ENCODE measurements around the gene CEP44.
"Not testable (repeated sequence)": the region's sequence is repeated elsewhere in the genome, so short reads cannot be mapped to it uniquely, and the experiment has no call there.

The CEP44 gene

GRCh38 chr4:174278467-174278866, 5.2 kb upstream of the CEP44 start:
- DNase-seq (ENCODE audit: low read depth in 2 of 2, low spot score in 1 of 2), result no peak

- no peak for DNase-seq (ENCODE audit: low read depth in 2 of 2, low spot score in 1 of 2)
These were observed 4.1 kb upstream of the CEP44 start for GRCh38 chr4:174279433-174280155.

DNA sequence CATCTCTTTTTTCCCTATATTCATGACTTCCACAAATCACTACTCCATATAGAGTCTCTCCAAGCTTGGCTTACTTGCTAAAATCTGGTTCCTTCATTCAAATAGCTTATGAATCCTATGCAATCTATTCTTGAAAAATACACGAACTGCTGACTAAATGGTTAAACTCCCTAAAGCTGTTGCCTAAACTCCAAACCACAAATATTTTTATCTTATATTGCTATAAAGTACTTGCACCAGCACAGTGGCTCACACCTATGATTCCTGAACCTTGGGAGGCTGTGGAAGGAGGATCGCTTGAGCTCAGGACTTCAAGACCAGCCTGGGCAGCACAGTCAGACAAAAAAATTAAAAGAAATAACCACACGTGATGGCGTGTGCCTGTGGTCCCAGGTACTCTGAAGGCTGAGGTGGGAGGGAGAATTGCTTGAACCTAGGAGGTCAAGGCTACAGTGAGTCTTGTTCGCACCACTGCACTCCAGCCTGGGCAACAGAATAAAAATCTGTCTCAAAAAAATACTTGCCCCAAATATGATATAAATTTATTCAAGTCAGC, 2.5 kb upstream of the CEP44 start:
- DNase-seq (ENCODE audit: low read depth in 2 of 2, low spot score in 1 of 2), result no peak

DNA sequence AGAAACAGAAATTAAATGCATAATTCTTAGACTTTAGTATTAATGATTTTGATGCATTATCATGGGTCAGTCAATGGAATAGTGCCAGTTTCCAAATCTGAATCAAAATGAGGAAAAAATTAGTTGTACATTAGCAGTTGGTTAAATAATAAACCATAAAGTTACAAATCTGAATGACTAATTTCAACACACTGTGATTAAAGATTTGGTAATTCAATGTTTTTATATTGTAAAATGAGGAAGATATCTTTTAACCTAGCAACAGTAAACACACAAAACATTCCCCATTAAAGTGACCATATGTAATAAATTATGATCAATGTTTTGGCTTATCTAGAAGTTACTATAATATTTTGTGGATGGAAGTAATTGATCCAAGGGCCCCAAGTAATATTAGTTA, 1.8 kb upstream of the CEP44 start:
- no peak for DNase-seq (ENCODE audit: low read depth in 2 of 2, low spot score in 1 of 2)

DNA sequence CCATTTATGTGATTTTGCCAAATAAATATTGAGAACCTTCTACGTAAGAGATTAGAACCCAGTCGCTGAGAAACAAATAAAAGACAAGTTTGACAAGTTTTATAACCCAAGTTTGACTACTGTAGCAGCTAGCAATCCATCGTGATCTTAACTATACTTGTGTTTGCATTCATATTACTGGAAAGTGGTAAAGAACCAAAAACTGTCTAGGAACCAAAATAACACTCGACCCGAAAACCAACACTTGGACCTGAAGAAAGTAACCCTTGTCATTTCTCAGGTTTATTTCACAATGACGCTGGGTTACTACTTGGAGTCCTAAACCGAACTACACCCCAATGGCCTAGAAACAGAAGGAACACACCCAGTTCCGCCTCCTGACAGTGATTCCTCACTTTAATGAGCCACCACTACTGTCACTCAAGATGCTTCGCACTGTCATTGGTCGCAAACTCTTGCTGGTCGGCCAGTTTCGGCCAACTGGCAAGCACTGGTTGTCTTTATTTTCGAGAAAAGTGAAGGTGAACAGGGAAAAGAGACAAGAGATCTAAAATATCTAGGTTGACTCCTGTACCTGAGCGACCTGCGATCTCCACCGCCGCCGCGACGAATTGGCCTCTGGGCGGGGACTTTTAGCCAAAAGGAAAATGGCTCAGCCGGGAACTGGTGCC, 740 bp upstream of the CEP44 start:
- DNase-seq (ENCODE audit: low read depth in 2 of 2, low spot score in 1 of 2), result peak; percentile 41 to 59

- no peak for DNase-seq (ENCODE audit: low read depth in 2 of 2, low spot score in 1 of 2)
These were observed 776 bp downstream of the CEP44 start for GRCh38 chr4:174284487-174284886.

- DNase-seq (ENCODE audit: low read depth in 2 of 2, low spot score in 1 of 2), result no peak
These were observed 3.2 kb downstream of the CEP44 start for GRCh38 chr4:174286870-174287269.

DNA sequence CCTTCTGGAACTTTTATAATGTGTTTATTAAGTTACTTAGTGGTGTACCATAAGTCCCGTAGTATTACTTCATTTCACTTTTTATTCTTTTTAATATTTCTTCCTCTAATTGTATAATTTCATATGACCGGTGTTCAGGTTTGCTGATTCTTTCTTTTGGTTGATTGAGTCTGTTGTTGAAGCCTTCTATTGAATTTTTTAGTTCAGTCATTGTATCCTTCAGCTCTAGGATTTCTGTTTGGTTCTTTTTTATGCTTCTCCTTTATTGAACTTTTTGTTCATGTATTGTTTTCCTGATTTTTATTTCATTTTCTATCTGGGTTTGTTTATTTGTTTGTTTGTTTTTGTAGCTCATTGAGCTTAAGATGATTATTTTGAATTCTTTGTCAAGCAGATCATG, 8.8 kb downstream of the CEP44 start:
- no peak for DNase-seq (ENCODE audit: low read depth in 2 of 2, low spot score in 1 of 2)

DNA sequence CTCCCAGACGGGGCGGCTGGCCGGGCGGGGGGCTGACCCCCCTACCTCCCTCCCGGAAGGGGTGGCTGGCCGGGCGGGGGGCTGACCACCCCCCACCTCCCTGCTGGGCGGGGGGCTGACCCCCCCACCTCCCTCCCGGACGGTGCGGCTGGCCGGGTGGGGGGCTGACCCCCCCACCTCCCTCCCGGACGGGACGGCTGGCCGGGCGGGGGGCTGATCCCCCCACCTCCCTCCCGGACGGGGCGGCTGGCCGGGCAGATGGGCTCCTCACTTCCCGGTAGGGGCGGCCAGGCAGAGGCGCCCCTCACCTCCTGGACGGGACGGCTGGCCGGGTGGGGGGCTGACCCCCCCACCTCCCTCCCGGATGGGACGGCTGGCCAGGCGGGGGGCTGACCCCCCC, 10.9 kb downstream of the CEP44 start:
- not testable (repeated sequence) for DNase-seq (ENCODE audit: low read depth in 2 of 2, low spot score in 1 of 2)

DNA sequence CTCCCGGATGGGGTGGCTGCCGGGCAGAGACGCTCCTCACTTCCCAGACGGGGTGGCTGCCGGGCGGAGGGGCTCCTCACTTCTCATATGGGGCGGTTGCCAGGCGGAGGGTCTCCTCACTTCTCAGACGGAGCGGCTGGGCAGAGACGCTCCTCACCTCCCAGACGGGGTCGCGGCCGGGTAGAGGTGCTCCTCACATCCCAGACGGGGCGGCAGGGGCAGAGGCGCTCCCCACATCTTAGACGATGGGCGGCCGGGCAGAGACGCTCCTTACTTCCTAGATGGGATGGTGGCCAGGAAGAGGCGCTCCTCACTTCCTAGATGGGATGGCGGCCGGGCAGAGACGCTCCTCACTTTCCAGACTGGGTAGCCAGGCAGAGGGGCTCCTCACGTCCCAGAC, 11.4 kb downstream of the CEP44 start:
- DNase-seq (ENCODE audit: low read depth in 2 of 2, low spot score in 1 of 2), result not testable (repeated sequence)

DNA sequence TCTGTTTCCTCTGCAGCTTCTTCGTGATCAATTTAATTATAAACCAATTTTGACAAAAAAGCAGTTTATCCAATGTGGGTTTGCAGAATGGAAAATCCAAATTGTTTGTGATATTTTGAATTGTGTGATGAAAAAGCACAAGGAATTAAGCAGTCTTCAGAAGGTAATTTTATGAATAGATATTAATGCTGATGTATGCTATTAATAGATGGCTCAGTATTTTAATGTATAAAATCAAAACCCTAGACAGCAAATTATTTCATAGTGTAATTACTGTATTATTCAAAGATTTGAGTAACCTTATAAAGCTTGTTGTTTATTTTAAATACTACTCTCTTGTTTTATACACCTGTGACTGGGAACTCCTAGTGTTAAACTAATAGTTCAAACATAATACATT, 20.0 kb downstream of the CEP44 start:
- no peak for DNase-seq (ENCODE audit: low read depth in 2 of 2, low spot score in 1 of 2)

GRCh38 chr4:174304664-174305063, 21.0 kb downstream of the CEP44 start:
- no peak for DNase-seq (ENCODE audit: low read depth in 2 of 2, low spot score in 1 of 2)

GRCh38 chr4:174305961-174306360, 22.2 kb downstream of the CEP44 start:
- DNase-seq (ENCODE audit: low read depth in 2 of 2, low spot score in 1 of 2), result no peak

- no peak for DNase-seq (ENCODE audit: low read depth in 2 of 2, low spot score in 1 of 2)
These were observed 24.0 kb downstream of the CEP44 start for GRCh38 chr4:174307694-174308093.

- DNase-seq (ENCODE audit: low read depth in 2 of 2, low spot score in 1 of 2), result no peak
These were observed 29.3 kb downstream of the CEP44 start for GRCh38 chr4:174312993-174313392.

- DNase-seq (ENCODE audit: low read depth in 2 of 2, low spot score in 1 of 2), result no peak
These were observed 30.6 kb downstream of the CEP44 start for GRCh38 chr4:174314274-174314673.

DNA sequence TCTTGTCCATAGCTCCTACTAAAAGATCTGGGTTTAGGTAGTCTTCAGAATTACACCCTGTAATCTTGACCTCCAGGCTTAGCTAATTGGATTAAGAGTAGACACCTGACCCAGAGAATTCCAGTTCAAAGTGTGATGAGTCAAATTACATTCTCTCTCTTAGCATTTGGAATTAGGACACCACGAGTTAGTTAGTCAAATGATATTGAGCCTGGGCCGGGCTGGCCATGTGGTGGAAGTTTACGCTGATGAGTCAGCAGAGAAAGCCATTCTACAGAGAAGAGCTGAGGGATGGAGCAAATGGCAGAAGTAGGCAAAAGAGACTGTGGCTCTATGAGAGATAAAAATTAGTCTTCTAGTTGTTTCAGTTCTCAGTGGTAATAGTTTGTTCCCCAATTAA, 31.1 kb downstream of the CEP44 start:
- no peak for DNase-seq (ENCODE audit: low read depth in 2 of 2, low spot score in 1 of 2)

GRCh38 chr4:174316546-174316945, 32.8 kb downstream of the CEP44 start:
- DNase-seq (ENCODE audit: low read depth in 2 of 2, low spot score in 1 of 2), result no peak

DNA sequence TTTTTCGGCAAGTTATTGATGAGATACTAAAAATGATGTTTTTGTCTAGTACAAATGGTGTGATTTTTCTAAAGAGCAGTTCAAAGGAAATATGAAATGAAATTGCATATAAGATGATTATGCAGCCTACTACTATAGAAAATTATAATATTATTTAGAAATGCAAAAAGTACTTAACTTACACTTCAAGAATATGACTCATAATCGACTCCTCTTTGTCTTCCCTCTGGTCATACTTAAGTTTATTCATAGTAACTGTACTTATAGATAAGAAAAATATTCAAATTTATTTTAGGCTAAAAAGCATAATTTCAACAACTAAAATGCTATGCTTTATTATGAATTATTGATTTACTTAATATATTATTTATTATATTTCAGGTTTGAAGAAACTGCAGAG, 33.2 kb downstream of the CEP44 start:
- no peak for DNase-seq (ENCODE audit: low read depth in 2 of 2, low spot score in 1 of 2)

- DNase-seq (ENCODE audit: low read depth in 2 of 2, low spot score in 1 of 2), result no peak
These were observed 33.8 kb downstream of the CEP44 start for GRCh38 chr4:174317531-174317930.

GRCh38 chr4:174318829-174319764, 35.4 kb downstream of the CEP44 start:
- DNase-seq (ENCODE audit: low read depth in 2 of 2, low spot score in 1 of 2), result no peak

Measured in stimulated activated CD8-positive, alpha-beta memory T cell treated with anti-CD3 and anti-CD28 coated beads, Interleukin-4, amount 100 ng/mL, for 1 hour (primary cell).